DMS114 treated with DMSO at 0.1 percent for 48 hours (cell line): ENCODE results near the gene CACNB2.

ENCODE experiments used
- DNase-seq: peaks from one replicate; lab custom pipeline; 2025; ENCODE audit not compliant: unreplicated experiment; lab: John Stamatoyannopoulos, UW

Gene CACNB2

DNA sequence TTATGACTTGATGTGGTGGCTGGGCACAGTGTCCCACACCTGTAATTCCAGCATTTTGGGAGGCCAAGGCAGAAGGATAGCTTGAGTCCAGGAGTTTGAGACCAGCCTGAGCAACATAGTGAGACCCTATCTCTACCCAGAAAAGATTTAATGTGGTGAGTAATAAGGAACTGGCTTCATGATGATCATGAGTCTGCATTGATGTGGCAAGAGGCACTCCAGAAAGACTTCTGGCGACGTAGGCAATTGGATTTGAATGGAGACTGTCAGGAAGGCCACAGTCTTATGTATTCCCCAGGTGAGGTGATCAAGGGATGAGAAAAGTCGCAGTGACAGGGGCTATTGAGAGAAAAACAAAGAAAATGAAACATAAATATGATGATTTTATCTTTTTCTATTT is 138.0 kb downstream of the CACNB2 start:
- no peak for DNase-seq

DNA sequence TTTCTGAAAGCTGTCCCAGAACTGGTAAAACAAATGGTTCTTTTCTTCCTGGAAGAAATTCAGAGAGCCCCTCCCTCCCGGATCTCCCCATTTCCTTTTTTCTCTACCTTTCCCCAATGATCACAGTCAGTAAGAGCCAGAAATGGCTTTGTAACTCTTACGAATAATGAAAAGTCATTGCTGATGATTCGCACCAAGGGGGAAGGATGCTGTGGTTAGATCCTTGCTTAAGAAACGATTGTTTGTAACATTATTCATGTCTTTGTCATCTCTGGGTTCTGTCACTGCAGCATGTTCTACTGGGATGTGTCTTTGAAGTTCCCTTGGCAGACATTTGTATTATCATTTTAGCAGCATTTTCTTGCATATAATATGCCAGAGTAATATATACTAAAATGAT is 138.9 kb downstream of the CACNB2 start:
- DNase-seq: no peak

DNA sequence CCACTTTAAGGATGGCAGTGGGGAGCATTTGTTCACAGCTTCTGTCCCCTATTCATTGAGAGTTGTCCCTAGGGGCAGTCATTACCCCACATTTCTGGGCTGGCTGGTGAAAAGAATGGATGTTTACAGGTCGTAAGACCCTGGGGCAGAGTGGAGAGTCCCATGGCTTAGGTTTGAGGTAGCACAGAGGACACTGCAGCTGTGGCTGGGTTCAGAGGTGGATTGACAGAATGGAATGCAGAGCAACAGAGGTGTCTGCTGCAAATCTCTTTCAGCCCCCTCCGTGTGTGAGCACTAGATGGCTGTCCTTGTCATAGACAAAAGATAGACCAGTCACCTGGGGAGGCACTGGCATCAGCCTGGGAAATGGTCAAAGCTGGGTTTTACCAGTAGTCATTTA is 141.9 kb downstream of the CACNB2 start:
- DNase-seq: no peak

DNA sequence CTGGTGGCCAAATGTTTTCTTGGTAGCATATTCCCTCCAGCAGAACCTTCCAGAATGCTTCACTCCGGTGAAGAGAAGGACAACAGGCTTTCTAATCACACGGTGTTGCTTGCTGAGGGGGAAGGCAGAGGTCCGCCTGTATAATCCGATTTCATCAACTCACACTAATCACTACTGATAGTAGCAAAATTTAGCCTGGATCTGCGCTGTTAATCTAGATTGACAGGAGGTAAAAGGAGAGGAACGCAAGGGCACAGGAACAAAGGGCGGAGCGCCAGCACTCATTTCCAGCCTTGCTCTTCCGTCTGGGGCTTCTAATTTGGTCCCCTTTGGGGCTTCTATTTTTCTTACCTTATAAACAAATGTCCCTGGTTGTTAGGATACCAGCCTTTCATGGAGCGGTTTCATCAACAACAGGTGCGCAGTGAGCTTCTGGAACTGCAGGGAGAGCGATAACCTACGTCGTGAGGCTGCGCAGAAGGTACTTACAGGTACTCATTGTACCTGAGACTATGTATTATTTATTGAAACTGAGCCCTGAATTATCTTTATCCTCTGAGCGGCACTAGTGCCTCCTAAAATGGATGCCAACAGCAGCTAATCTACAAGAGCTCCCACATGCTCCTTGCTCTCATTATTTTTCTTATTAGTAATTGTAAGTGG is 150.6 kb downstream of the CACNB2 start:
- DNase-seq: no peak

DNA sequence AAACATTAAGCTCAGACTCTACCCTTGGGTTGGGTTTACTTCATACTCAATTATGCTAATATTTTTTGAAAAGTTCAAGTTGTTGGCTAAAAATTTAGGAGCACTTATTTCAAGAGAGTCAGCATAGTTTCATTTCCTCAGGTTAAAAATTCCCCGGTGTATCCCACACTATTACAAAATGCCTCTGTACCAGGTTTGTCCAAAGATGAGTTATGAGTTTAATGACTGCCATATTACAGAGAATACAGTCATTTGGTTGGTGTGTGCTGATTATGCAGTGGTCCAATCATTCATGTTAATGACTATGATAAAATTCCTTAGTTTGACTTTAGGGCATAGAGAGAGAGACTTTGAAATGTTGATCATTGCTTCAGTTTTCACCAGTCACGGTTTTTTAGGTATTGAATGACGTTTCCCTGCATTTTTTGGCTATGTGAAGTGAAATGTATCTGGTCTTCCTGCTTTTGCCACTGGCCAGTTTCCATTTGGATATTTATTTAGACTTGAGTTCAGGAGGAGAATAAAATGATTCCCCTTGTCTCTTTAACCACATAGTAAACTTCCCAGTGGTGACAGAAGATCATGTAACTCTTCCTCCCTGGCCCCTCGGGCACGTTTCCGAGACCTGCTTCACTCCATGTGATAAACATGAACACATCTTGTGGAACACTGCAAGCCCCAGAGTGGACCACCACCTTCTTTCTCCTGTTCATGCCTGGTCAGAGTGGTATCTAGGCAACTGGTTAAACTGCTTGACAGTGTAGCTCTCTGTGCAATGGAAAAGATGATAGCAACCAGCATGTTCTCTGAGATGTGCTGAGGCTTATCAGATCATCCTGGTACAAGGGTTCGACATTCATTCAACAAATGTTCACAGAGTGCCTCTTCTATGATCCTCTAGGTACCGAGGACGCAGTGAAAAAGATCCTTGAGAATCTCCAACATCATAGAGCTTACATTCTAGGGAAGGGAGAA is 153.6 kb downstream of the CACNB2 start:
- no peak for DNase-seq

DNA sequence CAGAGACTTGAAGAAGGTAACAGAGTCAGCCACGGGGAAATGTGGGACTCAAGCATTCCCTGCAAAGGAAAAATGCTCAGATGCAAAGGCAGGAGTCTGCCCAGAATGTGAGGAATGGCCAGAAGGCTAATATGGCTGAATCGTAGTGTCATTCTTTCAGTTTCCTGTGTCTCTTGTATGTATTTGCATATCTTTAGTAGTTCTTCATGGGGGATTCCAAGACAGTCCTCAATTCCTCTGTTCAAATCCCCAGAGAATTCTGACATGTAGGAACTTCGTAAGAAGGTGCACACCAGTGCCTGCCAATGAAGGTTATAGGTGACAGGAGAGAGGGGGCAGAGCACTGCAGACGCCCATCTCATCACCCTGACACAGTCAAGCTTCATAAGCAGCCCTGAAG is 154.4 kb downstream of the CACNB2 start:
- DNase-seq: no peak

DNA sequence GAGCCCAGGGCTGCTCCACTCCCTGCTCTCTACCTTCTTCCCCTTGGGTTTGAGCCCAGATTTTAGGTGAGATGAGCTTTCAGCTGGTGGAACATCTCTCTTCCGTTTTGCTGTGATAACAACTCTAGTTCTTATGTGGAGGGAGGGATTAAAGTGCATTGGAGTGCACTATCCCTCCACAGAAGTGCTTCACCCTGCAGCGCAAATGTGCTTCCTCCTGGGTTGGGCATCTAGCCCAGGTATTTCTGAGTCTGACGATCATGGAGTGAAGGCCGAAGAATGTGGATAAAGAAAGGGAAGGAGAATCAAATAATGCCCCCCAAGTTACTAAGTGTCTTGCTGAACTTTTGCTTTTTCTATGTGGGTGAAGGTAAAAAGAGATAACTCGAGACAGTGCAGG is 157.4 kb downstream of the CACNB2 start:
- DNase-seq: no peak

DNA sequence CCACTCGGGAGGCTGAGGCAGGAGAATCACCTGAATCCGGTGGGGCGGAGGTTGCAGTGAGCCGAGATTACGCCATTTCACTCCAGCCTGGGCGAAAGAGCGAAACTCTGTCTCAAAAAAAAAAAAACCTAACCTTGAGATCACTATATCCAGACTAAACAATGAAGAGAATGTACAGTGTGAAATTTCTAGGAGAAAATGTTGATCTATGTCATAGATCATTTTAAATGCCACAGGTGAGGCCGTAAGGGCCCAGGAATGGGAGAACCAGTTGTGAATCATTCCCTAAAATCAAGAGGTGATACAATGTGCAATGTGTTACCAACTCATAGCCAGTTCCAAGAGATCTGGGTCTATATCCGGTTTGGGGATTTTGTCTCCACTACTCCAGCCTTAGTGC is 158.0 kb downstream of the CACNB2 start:
- DNase-seq: no peak

DNA sequence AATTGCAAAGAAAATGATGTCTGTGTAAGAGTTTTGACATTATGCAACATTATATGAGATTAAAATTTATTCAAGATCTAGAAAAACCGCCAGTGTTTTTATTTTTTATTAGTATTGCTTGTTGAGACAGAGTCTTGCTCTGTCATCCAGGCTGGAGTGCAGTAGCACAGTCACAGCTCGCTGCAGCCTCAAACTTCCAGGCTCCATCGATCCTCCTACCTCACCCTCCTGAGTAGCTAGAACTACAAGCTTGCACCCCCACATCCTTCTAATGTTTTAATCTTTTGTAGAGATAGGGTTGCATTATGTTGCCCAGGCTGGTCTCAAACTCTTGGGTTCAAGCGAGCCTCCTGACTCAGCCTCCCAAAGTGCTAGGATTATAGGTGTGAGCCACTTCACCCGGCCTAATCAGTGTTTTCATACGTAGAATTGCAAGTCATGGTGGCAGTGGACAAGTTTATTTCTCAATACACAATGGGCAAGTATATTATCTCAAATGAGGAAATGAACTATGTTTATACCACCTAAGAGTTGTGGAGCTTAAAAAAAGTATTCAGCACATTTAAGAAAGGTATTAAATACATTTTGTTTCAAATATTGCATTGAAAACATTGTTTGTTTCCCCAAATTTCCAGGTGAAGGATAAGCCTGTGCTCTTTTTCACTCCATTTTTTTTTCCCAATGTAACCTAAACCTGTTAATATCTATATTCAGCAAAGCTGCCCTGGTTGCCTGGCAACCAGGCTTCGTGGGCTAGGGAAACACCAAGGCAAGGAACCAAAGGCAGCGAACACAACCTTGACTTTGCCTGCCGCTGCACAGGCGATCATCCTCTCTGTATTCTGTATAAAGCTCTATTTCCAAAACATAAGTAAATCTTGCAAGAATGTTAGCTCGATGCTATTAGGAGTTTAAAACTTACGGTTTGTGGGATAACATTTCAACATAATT is 163.9 kb downstream of the CACNB2 start:
- DNase-seq: no peak

DNA sequence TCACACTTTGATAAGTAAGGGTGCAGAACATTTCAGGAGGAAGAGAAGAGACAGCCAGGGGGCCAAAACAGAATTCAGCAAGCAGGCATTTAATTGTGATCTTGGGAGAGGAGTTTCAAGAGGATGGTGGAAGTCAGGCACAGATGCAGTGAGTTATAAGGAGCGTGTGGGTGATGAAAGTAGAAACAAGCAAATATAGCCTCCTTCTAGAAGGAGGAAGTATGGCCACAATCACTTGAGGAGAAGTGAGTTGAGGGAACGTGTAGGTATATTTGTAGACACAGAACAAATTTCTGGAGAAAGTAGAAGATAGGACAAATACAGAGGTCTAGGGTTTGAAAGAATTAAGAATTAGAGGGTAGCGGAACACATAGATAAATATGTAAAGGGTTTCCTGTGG is 165.8 kb downstream of the CACNB2 start:
- no peak for DNase-seq

DNA sequence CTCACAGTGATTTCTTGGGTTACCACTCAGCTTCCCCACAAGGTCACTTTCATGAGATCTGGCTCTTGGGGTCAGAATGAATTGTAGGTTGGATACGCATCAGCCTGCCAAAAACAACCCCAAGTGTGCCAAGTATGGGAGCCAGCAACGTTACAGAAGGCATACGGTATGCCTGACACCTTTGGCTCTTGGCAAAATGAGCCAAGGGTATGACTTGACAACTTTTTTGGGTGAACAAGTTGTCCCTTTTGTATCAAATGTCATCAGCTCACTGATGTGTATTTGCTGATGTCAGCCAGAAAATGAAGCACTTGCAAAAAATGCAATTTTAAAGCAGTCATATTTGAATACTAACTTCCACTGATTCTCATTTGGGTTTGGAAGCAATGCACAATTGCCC is 168.4 kb downstream of the CACNB2 start:
- no peak for DNase-seq

DNA sequence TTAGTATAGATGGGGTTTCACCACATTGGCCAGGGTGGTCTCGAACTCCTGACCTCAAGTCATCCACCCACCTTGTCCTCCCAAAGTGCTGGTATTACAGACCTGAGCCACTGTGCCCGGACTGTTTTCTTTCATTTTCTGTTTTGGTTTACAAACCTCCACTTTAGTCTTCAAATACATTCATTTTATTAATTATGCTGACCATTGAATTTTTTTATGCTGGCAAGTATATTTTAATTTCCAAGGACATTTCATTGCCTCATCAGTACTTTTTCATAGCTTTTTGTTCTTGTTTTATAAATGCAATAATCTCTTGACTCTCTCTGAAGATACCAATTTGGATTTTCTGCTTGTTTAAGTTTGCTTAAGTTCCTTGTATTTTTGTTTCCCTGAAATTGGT is 170.5 kb downstream of the CACNB2 start:
- DNase-seq: no peak

DNA sequence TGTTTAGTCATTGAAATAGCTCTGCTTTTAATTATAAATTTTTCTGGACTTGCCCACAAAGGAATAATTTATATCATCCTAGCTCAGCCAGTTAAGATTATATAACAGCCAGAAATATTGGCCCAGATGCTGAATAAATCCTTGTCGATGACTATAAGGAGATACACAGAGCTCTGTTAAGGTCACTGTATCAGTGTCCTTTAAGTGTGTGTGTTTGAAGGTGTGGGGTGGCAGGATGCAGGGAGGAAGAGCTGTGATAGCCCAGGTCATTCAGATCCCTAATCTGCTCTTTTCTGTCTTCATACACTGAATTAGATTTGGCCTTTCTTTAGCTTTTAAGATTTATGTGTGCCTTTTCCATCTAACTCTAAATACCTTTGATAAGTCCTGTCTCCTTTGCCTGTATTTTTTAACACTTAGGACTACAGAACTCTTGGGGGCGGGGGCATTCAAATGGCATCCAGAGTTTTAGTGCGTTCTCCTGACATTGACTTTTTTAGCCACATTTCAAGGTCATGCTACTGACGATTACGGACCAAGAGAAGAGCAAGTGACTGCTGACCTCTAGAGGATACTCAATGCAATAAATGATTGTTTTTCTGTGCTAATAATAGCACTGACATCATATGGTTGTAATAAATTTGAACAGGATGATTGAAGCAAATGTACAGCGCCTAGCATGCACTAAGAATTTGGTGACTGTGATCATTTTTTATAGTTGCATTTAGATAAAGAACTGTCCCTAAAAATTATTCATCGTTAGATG is 172.3 kb downstream of the CACNB2 start:
- DNase-seq: peak; percentile 67

DNA sequence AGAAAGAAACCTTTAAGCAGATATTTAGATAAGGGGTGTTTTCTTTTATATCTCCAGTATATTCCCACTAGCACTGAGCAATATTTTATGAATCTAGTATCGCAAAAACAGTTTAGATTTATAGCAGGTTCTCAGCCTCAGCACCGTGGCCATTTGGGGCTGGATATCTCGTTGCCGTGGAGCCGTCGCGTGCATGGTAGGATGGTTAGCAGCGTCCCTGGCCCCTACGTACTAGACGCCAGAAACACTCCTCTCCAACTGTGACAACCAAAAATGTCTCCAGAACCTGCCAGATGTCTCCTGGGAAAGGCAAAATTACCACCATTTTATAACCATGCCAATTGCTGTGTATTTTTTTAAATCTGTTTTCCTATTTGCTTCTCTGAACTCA is 172.9 kb downstream of the CACNB2 start:
- DNase-seq: no peak

DNA sequence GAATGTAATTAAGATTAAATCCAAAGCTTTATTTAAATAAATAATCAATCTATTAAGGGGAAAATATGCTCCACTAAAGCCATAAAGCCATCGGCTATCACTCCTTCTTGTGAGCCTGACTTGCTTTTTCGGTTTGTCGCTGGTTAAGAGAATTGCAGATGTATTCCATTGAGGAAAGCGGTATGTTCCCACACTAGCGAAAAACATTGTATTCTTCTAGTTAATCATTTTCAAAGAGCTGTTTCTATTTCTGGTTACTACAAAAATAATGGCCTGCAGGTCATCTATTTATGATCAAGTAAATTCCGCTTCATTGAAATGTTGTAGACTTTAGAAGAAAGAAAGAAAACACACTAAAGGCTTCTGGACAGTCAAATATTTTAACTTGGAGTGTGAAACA is 173.4 kb downstream of the CACNB2 start:
- no peak for DNase-seq

DNA sequence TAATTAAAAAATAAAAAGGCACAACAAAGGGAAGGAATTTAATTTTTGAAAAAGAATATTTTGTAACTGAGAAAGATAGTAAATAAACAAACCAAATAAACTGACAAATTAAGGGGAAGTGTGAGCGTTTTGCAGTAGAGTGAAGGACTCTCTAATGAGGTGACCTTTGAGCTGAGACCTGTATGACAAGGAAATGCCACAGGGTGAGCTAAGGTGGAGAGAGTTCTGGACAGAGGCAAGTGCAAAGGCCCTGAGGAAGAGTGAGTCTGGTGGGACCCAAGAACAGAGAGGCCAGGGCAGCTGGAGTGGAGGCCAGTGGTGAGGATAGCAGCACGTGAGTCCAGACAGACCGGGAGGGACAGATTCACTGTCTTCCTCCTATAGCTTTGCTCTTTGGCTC is 179.4 kb downstream of the CACNB2 start:
- DNase-seq: no peak

DNA sequence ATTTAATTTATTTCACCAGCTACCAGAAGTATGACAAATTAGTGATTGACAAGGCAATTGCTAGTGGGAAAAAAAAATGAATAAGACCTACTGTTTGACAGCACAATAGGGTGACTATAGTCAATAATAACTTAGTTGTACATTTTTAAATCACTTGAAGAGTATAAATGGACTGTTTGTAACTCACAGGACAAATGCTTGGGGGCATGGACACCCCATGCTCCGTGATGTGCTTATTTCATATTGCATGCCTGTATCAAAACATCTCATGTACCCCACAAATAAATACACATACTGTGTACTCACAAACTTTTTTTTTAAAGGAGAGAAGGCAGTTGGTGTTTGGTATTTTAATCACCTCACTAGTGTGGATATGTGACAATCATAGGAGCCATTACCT is 181.1 kb downstream of the CACNB2 start:
- DNase-seq: no peak

DNA sequence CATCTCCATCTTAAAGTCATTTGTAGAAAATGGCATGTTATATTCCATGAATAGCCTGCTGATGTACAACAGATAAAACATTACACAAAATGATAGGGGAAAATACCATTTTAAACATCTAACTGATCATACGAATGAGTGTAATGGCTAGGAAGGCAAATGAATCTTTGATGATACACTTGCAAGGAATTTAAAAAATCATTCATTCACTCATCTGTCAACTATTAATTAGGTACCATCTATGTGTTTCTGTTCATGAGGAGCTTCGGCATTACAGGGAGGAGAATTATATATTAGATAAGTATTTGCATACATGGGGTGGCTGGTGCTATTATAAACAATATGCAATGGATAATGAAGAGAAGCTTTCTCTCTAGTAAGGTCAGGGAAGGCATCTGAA is 183.7 kb downstream of the CACNB2 start:
- DNase-seq: no peak

DNA sequence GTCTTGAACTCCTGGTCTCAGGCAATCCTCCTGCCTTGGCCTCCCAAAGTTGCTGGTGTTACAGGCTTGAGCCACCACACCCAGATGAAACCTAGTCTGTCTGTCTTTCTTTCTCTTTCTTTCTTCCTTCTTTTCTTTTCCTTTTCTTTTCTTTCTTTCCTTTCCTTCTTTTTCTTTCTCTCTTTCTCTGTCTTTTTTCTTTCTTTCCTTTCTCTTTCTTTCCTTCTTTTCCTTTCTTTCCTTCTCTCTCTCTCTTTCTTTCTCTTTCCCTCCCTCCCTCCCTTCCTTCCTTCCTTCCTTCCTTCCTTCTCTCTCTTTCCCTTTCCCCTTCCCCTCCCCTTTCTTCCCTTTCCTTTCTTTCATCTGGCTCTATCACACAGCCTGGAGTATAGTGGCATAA is 185.2 kb downstream of the CACNB2 start:
- DNase-seq: no peak

DNA sequence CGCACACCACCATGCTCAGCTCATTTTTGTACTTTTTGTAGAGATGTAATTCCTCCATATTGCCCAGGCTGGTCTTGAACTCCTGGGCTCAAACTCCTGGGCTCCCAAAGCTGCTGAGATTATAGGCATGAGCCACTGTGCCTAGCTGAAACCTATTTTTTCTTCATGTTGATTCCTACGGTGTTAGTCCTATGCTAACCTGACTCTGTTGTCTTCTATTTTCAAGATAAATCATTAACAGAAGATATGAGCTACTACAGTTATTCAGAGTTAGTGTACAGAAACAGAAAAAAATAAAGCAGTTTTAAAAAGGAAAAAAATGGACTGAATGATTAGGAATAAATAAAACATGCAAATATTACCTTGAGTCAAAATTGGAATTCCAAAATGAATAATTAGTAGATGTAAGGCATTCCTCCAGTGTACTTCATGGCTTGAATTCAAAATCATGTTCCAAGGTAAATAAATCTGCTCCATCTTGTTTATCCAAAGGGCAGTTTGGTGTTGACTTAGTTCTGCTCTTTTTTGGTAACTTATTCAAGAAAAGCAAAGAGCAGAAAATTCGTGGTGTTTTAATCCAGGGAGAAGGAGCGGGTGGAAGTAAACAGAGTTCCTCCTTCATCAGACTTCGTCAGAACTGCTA is 185.8 kb downstream of the CACNB2 start:
- no peak for DNase-seq
